HepG2 (cell line): Measurements from ENCODE around the gene KRABD2.

Experiments
- ATF4 ChIP-seq, 2 experiments: fragments of 450-650 bp in 1 of 2; sonication (generic) in 1 of 2; formaldehyde crosslinking; IDR thresholded peaks; 2 replicates each; pipeline versions ENCODE4 v1.5.0 to v1.8.0; 2020 to 2022; ENCODE audit warnings: mild to moderate bottlenecking in 1 of 2, missing genetic modification reagents in 1 of 2
- CSRNP2 ChIP-seq: sonication (generic); formaldehyde crosslinking; conservative IDR thresholded peaks from 2 replicates; pipeline ENCODE4 v1.8.0; 2022; ENCODE audit warnings: low read depth, missing genetic modification reagents
- GABPB1 ChIP-seq: IDR thresholded peaks from 2 replicates; pipeline ENCODE4 v1.6.1; 2016; ENCODE audit warnings: mild to moderate bottlenecking, missing genetic modification reagents, moderate library complexity, missing compliant biosample characterization
- ISL2 ChIP-seq: sonication (generic); formaldehyde crosslinking; IDR thresholded peaks from 2 replicates; pipeline ENCODE4 v1.5.0; 2020; ENCODE audit warnings: missing genetic modification reagents
- MLXIP ChIP-seq: sonication (generic); formaldehyde crosslinking; IDR thresholded peaks from 2 replicates; pipeline ENCODE4 v1.9.0; 2021; ENCODE audit warnings: missing genetic modification reagents, borderline replicate concordance
- MTA3 ChIP-seq: sonication (generic); formaldehyde crosslinking; IDR thresholded peaks from 2 replicates; pipeline ENCODE4 v1.4.0; 2020; ENCODE audit warnings: missing genetic modification reagents
- PRDM15 ChIP-seq: sonication (generic); formaldehyde crosslinking; IDR thresholded peaks from 2 replicates; pipeline ENCODE4 v1.4.0; 2020; ENCODE audit warnings: missing genetic modification reagents
- RARG ChIP-seq: sonication (generic); formaldehyde crosslinking; IDR thresholded peaks from 2 replicates; pipeline ENCODE4 v1.4.0; 2020; ENCODE audit warnings: low read depth, mild to moderate bottlenecking, missing genetic modification reagents
- THYN1 ChIP-seq: sonication (generic); formaldehyde crosslinking; IDR thresholded peaks from 2 replicates; pipeline ENCODE4 v1.8.1; 2023; ENCODE audit warnings: low read depth, mild to moderate bottlenecking, moderate library complexity, missing genetic modification reagents, borderline replicate concordance
- ZBTB14 ChIP-seq: sonication (generic); formaldehyde crosslinking; IDR thresholded peaks from 2 replicates; pipeline ENCODE4 v1.4.0; 2020; ENCODE audit warnings: missing genetic modification reagents
- ZNF224 ChIP-seq: sonication (generic); formaldehyde crosslinking; IDR thresholded peaks from 2 replicates; pipeline ENCODE4 v1.5.0; 2020; ENCODE audit warnings: mild to moderate bottlenecking, missing genetic modification reagents
- ZNF260 ChIP-seq: sonication (generic); formaldehyde crosslinking; IDR thresholded peaks from 2 replicates; pipeline ENCODE4 v1.4.0; 2020; ENCODE audit warnings: missing genetic modification reagents, low read depth, mild to moderate bottlenecking, borderline replicate concordance
- ZNF264 ChIP-seq: sonication (generic); formaldehyde crosslinking; IDR thresholded peaks from 2 replicates; pipeline ENCODE4 v1.4.0; 2020; ENCODE audit warnings: missing genetic modification reagents
- ZNF430 ChIP-seq: sonication (generic); formaldehyde crosslinking; IDR thresholded peaks from 2 replicates; pipeline ENCODE4 v1.9.0; 2021; ENCODE audit warnings: mild to moderate bottlenecking, missing genetic modification reagents
- ZNF660 ChIP-seq: sonication (generic); formaldehyde crosslinking; IDR thresholded peaks from 2 replicates; pipeline ENCODE4 v1.5.1; 2020; ENCODE audit warnings: mild to moderate bottlenecking, low read depth, missing genetic modification reagents, borderline replicate concordance
- ZNF737 ChIP-seq: sonication (generic); formaldehyde crosslinking; IDR thresholded peaks from 2 replicates; pipeline ENCODE4 v1.5.0; 2020; ENCODE audit warnings: missing genetic modification reagents, mild to moderate bottlenecking, borderline replicate concordance
- ZSCAN20 ChIP-seq: sonication (generic); formaldehyde crosslinking; IDR thresholded peaks from 2 replicates; pipeline ENCODE4 v1.4.0; 2020; ENCODE audit warnings: missing genetic modification reagents, mild to moderate bottlenecking, borderline replicate concordance

Gene KRABD2

GRCh38 chr17:8383143-8383822 is 6.8 kb upstream of the KRABD2 start, which contains the start of gene RPL26 (continued):
- TF ChIP-seq PRDM15 (CRISPR knock-in tag) (no peak), ATF4 (CRISPR knock-in tag; IDR thresholded peaks at IDR 0.05) (peak in 1 of 2 experiments; percentile 51; a peak in 2 of 4 replicates), ZNF260 (CRISPR knock-in tag) (no peak), ZBTB14 (no peak), ZNF224 (no peak), CSRNP2 (no peak), GABPB1 (peak; percentile 91), MTA3 (CRISPR knock-in tag) (no peak), ZNF660 (CRISPR knock-in tag) (no peak), MLXIP (CRISPR knock-in tag) (no peak), THYN1 (CRISPR knock-in tag) (no peak), ISL2 (peak; percentile 52), ZNF430 (CRISPR knock-in tag) (peak; percentile 85), ZNF264 (CRISPR knock-in tag) (peak; percentile 48), ZNF737 (no peak), RARG (CRISPR knock-in tag) (peak; percentile 68; the same call in 1 of the 2 replicates), ZSCAN20 (0 out of 2 replicates have a peak, but pooled peaks have one; percentile 66)
